Heart left ventricle (tissue), 13 donors: ENCODE data around the gene SEC23IP.

ENCODE experiments used
- POLR2A ChIP-seq, 2 donors: fragments of 450-650 bp; IDR thresholded peaks; one replicate each; pipeline ENCODE4 v1.6.1; 2017; ENCODE audit warnings: antibody characterized with exemption in 2 of 2, mild to moderate bottlenecking in 2 of 2, moderate library complexity in 2 of 2
- TF ChIP-seq, protein P1 (sequence below), 12 donors: fragments of 200-600 bp; sonication (generic) in 4 of 12; IDR thresholded peaks; one replicate each; pipeline versions ENCODE4 v1.5.0 to v1.8.0; 2018 to 2022; ENCODE audit warnings: antibody characterized with exemption in 12 of 12, mild to moderate bottlenecking in 5 of 12
- donor health status: ischemic (EF 13 %, LVEDD 7.1; RV severe dilation, severe dysfunction).
- donor health status: DM: no; HTN: yes; CAD: no.
- donor health status: DM: no; HTN: no; CAD: no.
- donor health status: ischemic (EF 25% LVEDD 6.9; RV normal size, moderate dysfunction).
- donor health status: ischemic (EF 25% LVEDD 5.7; RV mildly dilated, moderate dysfunction).
- donor health status: ischemic (EF 35%, LVEDD 5.7; RV mildly dilated, moderate dysfunction).
- donor health status: nonischemic (EF 11% LVEDD 7.7; RV severe dilation, severe dysfunction).
- donor health status: DM: yes; HTN: yes; CAD: no.
- donor health status: PGD.
- donor health status: ischemic (EF 29% LVEDD 5.4; RV normal size, mild dysfunction).
- donor health status: nonischemic (EF 23%, LVEDD 6.1; RV moderate dilation, normal function).

DNA sequence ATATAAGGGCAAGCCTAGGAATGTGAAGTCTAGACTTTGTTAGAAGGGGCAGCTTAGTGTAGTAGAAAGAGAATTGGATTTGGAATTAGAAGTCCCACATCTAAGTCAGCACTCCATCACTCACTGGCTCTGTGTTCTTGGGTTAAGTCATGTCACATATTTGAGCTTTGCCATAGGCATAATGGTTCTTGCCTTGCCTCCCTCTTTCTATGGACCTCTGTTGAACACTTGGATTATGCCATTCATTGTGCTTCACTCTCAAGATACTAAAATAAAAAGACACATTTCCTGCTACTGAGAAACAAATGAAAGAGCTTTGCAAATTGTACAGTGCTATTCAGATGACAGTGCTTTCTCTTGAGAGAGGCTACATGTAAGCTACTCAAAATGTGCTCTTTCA is 35.9 kb downstream of the SEC23IP start:
- TF ChIP-seq, protein P1, sequence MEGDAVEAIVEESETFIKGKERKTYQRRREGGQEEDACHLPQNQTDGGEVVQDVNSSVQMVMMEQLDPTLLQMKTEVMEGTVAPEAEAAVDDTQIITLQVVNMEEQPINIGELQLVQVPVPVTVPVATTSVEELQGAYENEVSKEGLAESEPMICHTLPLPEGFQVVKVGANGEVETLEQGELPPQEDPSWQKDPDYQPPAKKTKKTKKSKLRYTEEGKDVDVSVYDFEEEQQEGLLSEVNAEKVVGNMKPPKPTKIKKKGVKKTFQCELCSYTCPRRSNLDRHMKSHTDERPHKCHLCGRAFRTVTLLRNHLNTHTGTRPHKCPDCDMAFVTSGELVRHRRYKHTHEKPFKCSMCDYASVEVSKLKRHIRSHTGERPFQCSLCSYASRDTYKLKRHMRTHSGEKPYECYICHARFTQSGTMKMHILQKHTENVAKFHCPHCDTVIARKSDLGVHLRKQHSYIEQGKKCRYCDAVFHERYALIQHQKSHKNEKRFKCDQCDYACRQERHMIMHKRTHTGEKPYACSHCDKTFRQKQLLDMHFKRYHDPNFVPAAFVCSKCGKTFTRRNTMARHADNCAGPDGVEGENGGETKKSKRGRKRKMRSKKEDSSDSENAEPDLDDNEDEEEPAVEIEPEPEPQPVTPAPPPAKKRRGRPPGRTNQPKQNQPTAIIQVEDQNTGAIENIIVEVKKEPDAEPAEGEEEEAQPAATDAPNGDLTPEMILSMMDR (IDR thresholded peaks at IDR 0.05), result no peak
- no peak for TF ChIP-seq POLR2A (IDR thresholded peaks at IDR 0.05)
